Neuron (in vitro differentiated cells): ENCODE measurements around the gene ZNF85.
"Not testable (repeated sequence)": the region's sequence is repeated elsewhere in the genome, so short reads cannot be mapped to it uniquely, and the experiment has no call there.

Experiments used
- H2AFZ ChIP-seq: one replicate; pipeline ENCODE4 v1.6.1; 2013; ENCODE audit warnings: low read depth, mild to moderate bottlenecking, inconsistent platforms, low read length, moderate library complexity
- H3K27me3 ChIP-seq: one replicate; pipeline ENCODE4 v1.6.1; 2013; ENCODE audit warnings: low read length; ENCODE audit not compliant: insufficient read depth
- H3K36me3 ChIP-seq: one replicate; pipeline ENCODE4 v1.6.1; 2013; ENCODE audit warnings: low read length; ENCODE audit not compliant: insufficient read depth
- H3K4me1 ChIP-seq: one replicate; pipeline ENCODE4 v1.6.1; 2013; ENCODE audit warnings: low read length; ENCODE audit not compliant: insufficient read depth
- H3K4me3 ChIP-seq: 2 replicates; pipeline ENCODE4 v1.5.1; 2013; ENCODE audit warnings: mild to moderate bottlenecking, low read length, moderate library complexity
- H3K9me3 ChIP-seq: one replicate; pipeline ENCODE4 v1.6.1; 2013; ENCODE audit warnings: low read length

The ZNF85 gene

DNA sequence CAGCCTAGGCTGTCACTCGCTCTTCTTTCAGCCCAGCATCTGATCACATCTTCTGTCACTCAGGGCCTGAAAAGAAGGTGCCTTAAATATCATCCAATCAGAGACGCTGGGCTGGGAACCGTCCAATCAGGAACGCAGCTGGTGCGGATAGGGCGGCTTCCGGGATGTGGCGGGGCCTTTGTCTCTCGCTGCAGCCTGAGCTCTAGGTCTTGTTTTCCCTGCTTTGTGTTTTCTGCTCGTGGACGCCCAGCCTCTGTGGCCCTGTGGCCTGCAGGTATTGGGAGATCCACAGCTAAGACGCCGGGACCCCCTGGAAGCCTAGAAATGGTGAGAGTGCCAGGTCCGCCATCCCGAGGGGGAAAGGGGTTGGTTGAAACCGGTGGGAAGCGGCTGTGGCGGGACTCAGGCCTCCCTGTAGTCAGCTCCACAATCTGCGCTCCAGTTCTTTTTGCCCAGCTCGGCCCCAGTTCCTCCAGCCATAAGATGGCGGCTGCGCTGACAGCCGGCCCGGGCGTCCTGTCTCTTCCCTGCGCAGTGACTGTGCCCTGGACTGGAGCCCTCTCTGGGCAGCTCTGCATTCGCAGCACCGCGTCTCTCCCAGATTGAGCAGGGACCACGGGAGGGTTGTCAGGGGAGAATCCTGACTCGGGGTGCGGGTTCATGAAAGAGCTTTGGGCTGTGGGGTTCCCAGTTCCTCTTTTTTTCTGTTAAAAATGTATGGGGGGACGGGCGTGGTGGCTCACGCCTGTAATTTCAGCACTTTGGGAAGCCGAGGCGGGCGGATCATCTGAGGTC, at the start of gene ZNF85:
TSS of gene ZNF85 (plus strand) at position 175 of the 795 bp plus-strand sequence. CDS start at position 325, 150 bp downstream.
- Histone ChIP-seq H2AFZ (peak within 1 kb of the TSS; percentile 6), H3K36me3 (peaks cover 18% of the 10 kb centered on the region), H3K27me3 (no peaks in the 10 kb centered on the region), H3K4me1 (peaks cover 2% of the 10 kb centered on the region), H3K9me3 (peaks cover 17% of the 10 kb centered on the region), H3K4me3 (peak within 1 kb of the TSS; percentile 86)

DNA sequence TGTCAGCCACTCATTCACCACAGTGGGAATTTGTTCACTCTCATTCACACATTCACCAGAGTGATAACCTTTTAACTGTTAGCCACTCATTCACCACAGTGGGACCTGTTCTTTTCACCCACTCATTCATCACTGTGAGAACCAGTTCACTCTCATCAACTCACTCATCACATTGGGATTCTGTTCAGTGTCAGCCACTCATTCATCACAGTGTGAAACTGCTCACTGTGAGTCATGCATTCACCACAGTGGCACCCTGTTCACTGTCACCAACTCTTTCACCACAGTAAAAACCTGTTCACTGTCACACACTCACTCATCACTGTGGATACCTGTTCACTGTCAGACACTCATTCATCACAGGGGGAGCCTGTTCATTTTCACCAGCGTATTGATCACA, 43.5 kb upstream of the ZNF85 start:
- Histone ChIP-seq H3K4me3 (no peak overlapping the region), H3K4me1 (no peaks in the 10 kb centered on the region), H2AFZ (no peak overlapping the region), H3K9me3 (no peaks in the 10 kb centered on the region), H3K27me3 (no peaks in the 10 kb centered on the region), H3K36me3 (no peaks in the 10 kb centered on the region)

DNA sequence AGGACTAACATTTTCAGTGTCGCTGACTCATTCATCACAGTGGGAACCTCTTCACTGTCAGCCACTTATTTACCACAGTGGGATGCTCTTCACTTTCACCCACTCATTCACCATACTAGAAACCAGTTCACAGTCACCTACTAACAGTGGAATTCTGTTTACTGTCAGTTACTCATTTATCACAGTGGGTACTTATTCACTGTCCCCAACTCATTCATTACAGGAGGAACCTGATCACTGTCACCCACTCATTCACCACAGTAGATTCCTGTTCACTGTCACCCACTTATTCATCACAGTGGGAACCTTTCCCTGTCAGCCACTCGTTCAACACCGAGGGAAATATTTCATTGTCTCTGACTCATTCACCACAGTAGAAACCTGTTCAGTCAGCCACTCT, 10.1 kb upstream of the ZNF85 start:
- Histone ChIP-seq H3K9me3 (no peaks in the 10 kb centered on the region), H3K27me3 (no peaks in the 10 kb centered on the region), H2AFZ (no peak overlapping the region), H3K36me3 (no peaks in the 10 kb centered on the region), H3K4me1 (no peaks in the 10 kb centered on the region), H3K4me3 (no peak overlapping the region)

DNA sequence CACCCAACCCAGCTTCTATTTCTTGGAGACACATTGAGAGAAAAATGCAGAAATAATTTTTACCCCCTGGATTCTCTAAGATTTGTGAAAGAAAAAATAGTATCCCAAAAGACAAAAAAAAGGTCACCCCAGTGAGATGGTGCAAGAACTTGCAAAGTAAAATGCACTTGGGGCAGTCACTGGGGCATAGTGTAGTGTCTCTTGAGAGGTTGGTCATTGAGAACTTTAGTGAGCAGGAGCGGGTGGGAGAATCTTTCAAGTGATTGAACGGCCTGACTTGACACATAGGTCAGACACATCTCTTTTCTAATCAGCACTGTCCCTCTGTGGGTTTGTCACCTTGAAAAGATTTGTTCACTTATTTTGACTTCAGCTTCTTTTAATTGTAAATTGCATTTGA, 2.4 kb downstream of the ZNF85 start:
- Histone ChIP-seq H3K4me1 (peaks cover 2% of the 10 kb centered on the region), H2AFZ (no peak overlapping the region), H3K36me3 (peaks cover 27% of the 10 kb centered on the region), H3K9me3 (peaks cover 21% of the 10 kb centered on the region), H3K27me3 (no peaks in the 10 kb centered on the region), H3K4me3 (no peak overlapping the region)

DNA sequence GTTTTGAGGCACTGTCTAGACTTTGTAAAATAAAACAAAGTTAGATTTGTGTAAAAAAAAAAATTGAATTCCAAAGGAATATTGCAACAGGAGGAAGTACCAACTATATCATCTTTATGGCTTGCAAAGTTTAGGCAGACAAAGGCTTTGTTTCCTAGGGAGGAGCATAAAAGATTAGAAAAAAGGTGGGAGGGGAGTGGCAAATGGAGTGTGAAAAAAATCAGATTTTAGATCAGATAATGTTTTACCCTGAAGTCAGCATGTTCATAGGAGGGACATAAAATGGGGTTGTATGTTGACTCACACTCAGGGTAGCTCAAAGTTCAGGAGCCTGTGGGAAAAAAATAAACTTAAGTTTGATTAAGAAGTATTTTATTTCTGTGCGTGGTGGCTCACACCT, 3.7 kb downstream of the ZNF85 start:
- Histone ChIP-seq H3K27me3 (no peaks in the 10 kb centered on the region), H3K36me3 (peaks cover 38% of the 10 kb centered on the region), H2AFZ (no peak overlapping the region), H3K9me3 (peaks cover 32% of the 10 kb centered on the region), H3K4me3 (no peak overlapping the region), H3K4me1 (peaks cover 2% of the 10 kb centered on the region)

DNA sequence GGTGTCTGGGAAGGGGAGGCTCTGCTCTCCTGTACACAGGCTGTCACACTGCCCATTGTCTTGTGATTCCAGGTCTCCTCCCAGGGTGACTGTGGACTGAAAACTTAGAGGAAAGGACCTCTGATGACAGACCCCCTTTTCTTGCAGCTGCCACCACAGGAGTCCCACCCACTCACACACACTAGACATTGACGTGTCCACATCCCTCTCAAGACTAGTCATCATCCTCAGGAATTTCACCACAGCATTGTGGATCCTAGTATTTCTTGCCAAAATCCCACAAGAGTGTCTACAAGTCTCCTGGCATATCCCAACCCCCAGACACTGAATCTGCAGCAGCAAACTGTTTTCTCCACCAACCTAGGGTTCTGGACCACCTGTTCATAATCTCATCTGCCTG, 5.3 kb downstream of the ZNF85 start:
- H3K4me1 ChIP-seq: no peaks in the 10 kb centered on the region
- no peak overlapping the region for H3K4me3 ChIP-seq
- H3K36me3 ChIP-seq: peaks cover 47% of the 10 kb centered on the region
- H3K27me3 ChIP-seq: no peaks in the 10 kb centered on the region
- no peak overlapping the region for H2AFZ ChIP-seq
- peaks cover 34% of the 10 kb centered on the region for H3K9me3 ChIP-seq

DNA sequence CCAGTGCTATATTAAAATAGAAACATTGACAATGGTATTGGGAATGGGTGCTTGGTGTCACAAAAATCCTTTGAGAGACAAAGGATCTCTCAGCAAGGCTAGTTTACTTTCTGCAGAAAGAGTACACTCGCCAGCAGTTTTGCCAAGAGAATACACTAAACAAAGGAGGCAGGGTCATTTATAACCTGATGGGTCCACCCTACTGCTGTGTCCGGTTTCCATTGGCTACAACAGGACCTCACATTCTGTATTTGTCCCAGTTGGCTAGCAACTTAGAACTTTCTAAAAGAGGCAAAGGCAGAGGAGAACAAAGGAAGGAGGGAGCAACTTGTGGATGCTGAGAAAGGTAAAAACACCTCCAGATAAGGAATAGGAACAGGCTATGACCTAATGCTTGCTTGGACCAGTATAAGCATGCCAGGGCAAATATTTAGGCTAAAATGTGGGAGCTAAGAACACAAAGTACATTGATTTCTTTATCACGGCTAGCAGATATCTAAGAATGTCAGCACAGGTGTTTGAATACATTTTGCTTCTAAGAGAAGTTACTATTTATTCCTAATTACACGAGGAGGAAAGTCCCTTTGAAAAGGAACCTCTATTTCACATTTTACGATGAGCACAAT, 13.4 kb downstream of the ZNF85 start:
- Histone ChIP-seq H3K36me3 (peaks cover 71% of the 10 kb centered on the region), H3K9me3 (peaks cover 39% of the 10 kb centered on the region)
- H3K4me3 ChIP-seq, H3K27me3 ChIP-seq, H3K4me1 ChIP-seq, H2AFZ ChIP-seq: not testable (repeated sequence)

DNA sequence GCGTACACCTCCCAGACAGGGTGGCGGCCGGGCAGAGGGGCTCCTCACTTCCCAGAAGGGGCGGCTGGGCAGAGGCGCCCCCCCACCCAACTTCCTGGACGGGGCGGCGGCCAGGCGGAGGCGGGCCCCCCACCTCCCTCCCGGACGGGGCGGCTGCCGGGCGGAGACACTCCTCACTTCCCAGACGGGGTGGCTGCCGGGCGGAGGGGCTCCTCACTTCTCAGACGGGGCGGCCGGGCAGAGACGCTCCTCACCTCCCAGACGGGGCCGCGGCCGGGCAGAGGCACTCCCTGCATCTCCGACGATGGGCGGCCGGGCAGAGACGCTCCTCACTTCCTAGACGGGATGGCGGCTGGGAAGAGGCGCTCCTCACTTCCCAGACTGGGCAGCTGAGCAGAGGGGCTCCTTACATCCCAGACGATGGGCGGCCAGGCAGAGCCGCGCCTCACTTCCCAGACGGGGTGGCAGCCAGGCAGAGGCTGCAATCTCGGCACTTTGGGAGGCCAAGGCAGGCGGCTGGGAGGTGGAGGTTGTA, 29.6 kb downstream of the ZNF85 start:
- peaks cover 24% of the 10 kb centered on the region for H3K9me3 ChIP-seq
- H3K4me1 ChIP-seq, H3K4me3 ChIP-seq, H2AFZ ChIP-seq, H3K27me3 ChIP-seq: not testable (repeated sequence)
- peaks cover 24% of the 10 kb centered on the region for H3K36me3 ChIP-seq

DNA sequence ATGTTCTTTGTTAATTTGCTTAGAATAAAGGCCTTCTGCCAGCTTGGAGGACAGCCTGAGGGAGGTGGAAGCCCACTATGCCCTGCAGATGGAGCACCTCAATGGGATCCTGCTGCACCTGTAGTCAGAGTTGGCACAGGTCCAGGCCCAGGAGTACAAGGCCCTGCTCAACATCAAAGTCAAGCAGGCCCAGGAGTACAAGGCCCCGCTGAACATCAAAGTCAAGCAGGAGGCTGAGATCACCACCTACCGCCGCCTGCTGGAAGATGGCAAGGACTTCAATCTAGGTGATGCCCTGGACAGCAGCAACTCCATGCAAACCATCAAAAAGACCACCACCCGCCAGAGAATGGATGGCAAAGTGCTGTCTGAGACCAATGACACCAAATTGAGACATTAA, 41.7 kb downstream of the ZNF85 start:
- Histone ChIP-seq H3K4me1 (no peaks in the 10 kb centered on the region), H2AFZ (no peak overlapping the region), H3K27me3 (no peaks in the 10 kb centered on the region), H3K36me3 (no peaks in the 10 kb centered on the region), H3K4me3 (no peak overlapping the region), H3K9me3 (no peaks in the 10 kb centered on the region)

DNA sequence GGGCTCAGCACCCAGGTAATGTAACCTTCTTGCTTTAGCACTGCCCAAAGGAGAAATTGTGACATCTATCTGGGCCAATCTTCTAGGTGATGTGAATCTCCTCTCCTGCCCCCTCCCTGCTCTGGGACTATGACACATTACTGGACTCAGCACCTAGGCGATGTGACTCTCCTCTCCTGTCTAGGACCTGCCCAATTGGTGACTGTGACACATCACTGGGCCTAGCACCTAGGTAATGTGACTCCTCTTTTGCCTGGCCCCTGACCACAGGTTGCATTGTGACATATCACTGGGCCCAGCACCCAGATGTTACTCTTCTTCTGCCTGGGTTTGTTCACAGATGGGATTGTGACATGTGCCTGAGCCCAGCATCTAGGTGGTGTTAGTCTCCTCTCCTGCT, 45.0 kb downstream of the ZNF85 start:
- H3K4me1 ChIP-seq: no peaks in the 10 kb centered on the region

DNA sequence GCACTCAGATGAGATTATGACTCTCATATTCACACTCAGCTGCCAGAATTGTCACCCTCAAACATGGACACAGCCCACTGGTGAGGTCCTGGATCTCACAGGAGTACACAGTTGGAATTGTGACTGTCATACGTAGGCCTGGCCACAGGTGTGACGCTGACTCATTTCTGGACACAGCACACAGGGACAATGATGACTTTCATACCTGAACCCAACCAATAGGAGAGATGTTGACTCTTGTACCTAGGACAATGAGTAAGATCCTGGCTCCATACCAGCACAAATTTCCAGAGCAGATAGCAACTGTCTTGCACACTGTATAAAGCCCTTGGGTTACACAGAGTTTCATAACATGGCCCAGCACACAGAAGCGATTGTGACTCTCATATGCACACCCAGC, 46.4 kb downstream of the ZNF85 start:
- Histone ChIP-seq H3K9me3 (no peaks in the 10 kb centered on the region), H3K4me1 (no peaks in the 10 kb centered on the region), H3K27me3 (no peaks in the 10 kb centered on the region), H2AFZ (no peak overlapping the region), H3K36me3 (no peaks in the 10 kb centered on the region), H3K4me3 (no peak overlapping the region)

More for the DNA sequence above, 45.0 kb downstream of the ZNF85 start:
- H2AFZ ChIP-seq: no peak overlapping the region
- no peaks in the 10 kb centered on the region for H3K9me3 ChIP-seq
- no peak overlapping the region for H3K4me3 ChIP-seq
- H3K36me3 ChIP-seq: no peaks in the 10 kb centered on the region
- no peaks in the 10 kb centered on the region for H3K27me3 ChIP-seq

DNA sequence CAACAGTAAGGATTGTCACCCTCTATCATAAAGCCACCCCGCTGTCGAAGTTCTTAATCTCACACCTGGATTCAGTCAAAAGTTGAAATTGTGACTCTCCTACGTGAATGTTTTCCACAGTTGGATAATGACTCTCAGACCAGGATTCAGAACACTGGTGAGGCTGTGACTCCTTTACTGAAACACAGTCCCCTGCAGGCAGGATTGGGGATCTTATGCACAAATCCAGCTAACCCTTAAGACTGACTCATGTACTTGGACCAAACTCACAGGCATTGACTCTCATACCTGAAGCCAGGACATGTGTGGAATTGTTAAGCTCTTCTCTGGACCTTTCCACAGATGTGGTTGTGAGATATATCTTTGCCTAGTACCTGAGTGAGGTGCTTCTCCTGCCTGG, 46.8 kb downstream of the ZNF85 start:
- no peaks in the 10 kb centered on the region for H3K9me3 ChIP-seq
- H2AFZ ChIP-seq: no peak overlapping the region
- H3K4me1 ChIP-seq: no peaks in the 10 kb centered on the region
- H3K27me3 ChIP-seq: no peaks in the 10 kb centered on the region
- no peak overlapping the region for H3K4me3 ChIP-seq
- H3K36me3 ChIP-seq: no peaks in the 10 kb centered on the region

DNA sequence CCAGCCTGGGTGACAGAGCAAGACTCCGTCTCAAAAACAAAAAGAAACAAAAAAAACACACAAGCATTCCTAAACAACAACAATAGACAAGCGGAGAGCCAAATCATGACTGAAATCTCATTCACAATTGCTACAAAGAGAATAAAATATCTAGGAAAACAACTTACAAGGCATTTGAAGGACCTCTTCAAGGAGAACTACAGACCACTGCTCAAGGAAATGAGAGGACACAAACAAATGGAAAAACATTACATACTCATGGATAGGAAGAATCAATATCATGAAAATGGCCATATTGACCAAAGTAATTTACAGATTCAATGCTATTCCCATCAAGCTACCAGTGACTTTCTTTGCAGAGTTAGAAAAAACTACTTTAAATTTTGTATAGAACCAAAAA, 69.7 kb downstream of the ZNF85 start:
- H3K4me1 ChIP-seq, H3K9me3 ChIP-seq: not testable (repeated sequence)

More for the DNA sequence above, 69.7 kb downstream of the ZNF85 start:
- not testable (repeated sequence) for H2AFZ ChIP-seq, H3K4me3 ChIP-seq, H3K27me3 ChIP-seq, H3K36me3 ChIP-seq
